ENCODE results near the gene MACF1.

DNA sequence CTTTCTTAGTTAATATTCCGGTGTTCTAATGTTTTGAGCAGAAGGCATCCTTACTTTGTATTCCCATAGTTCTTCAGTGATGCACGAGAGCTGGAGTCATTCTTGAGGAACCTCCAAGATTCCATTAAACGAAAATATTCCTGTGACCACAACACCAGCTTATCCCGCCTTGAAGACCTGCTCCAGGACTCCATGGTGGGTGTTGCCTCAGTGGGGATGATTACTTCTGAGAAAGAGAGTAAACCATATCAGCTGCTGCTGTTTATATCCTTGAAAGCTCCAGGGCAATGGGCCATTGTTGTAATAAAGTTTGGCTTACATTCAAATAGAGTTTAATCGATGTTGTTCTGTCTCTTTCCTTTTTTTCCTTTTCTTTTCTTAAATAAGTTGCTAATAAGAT lies 93.1 kb downstream of the MACF1 start:
- TF ChIP-seq, protein P1, sequence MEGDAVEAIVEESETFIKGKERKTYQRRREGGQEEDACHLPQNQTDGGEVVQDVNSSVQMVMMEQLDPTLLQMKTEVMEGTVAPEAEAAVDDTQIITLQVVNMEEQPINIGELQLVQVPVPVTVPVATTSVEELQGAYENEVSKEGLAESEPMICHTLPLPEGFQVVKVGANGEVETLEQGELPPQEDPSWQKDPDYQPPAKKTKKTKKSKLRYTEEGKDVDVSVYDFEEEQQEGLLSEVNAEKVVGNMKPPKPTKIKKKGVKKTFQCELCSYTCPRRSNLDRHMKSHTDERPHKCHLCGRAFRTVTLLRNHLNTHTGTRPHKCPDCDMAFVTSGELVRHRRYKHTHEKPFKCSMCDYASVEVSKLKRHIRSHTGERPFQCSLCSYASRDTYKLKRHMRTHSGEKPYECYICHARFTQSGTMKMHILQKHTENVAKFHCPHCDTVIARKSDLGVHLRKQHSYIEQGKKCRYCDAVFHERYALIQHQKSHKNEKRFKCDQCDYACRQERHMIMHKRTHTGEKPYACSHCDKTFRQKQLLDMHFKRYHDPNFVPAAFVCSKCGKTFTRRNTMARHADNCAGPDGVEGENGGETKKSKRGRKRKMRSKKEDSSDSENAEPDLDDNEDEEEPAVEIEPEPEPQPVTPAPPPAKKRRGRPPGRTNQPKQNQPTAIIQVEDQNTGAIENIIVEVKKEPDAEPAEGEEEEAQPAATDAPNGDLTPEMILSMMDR (IDR thresholded peaks at IDR 0.05; ENCODE audit: insufficient read depth, low read depth, low read length) = no peak
- TF ChIP-seq EZH2 (IDR thresholded peaks at IDR 0.05; ENCODE audit: insufficient read depth, low read length) = no peak
